ENCODE measurements around the gene AIFM2. TPM values are rescaled to one million over a fixed set of nuclear protein-coding genes. Genes with fewer than 3 reads are reported as not detected.

Gene AIFM2
- total RNA-seq, 1 experiment from 2014 or later, result 12.3 TPM

GRCh38 chr10:70140297-70140696 is 7.7 kb upstream of the AIFM2 start:
- DNase-seq (ENCODE audit: low read depth in 1 of 2, low spot score in 2 of 2), result no peak
- H3K27me3 ChIP-seq (replicated peaks), result no peaks in the 10 kb centered on the region
- peaks cover 10% of the 10 kb centered on the region for H3K36me3 ChIP-seq
- H3K4me3 ChIP-seq, result no peak overlapping the region
- H3K4me1 ChIP-seq (replicated peaks), result peaks cover 4% of the 10 kb centered on the region
- no peaks in the 10 kb centered on the region for H3K9me3 ChIP-seq (replicated peaks)
- no peak overlapping the region for H3K27ac ChIP-seq

GRCh38 chr10:70139997-70140250 is 7.3 kb upstream of the AIFM2 start:
- Histone ChIP-seq H3K4me3 (no peak overlapping the region), H3K27me3 (replicated peaks) (no peaks in the 10 kb centered on the region), H3K36me3 (peaks cover 10% of the 10 kb centered on the region), H3K9me3 (replicated peaks) (no peaks in the 10 kb centered on the region), H3K4me1 (replicated peaks) (no peaks in the 10 kb centered on the region; the same call in 1 of the 2 replicates), H3K27ac (no peak overlapping the region)
- no peak for DNase-seq (ENCODE audit: low read depth in 1 of 2, low spot score in 2 of 2)

- no peaks in the 10 kb centered on the region for H3K4me1 ChIP-seq (replicated peaks)
- no peak for DNase-seq (ENCODE audit: low read depth in 1 of 2, low spot score in 2 of 2)
- H3K36me3 ChIP-seq, result peaks cover 6% of the 10 kb centered on the region
- H3K27me3 ChIP-seq (replicated peaks), result no peaks in the 10 kb centered on the region
- H3K4me3 ChIP-seq, result no peak overlapping the region
- no peaks in the 10 kb centered on the region for H3K9me3 ChIP-seq (replicated peaks)
- H3K27ac ChIP-seq, result no peak overlapping the region
These were observed 6.7 kb upstream of the AIFM2 start for GRCh38 chr10:70139151-70139996.

GRCh38 chr10:70137927-70138883 is 5.6 kb upstream of the AIFM2 start:
- Histone ChIP-seq H3K4me3 (no peak overlapping the region), H3K4me1 (replicated peaks) (peaks cover 3% of the 10 kb centered on the region), H3K27me3 (replicated peaks) (no peaks in the 10 kb centered on the region), H3K9me3 (replicated peaks) (no peaks in the 10 kb centered on the region), H3K36me3 (peaks cover 5% of the 10 kb centered on the region; the same call in 1 of the 2 replicates), H3K27ac (no peak overlapping the region)
- no peak for DNase-seq (ENCODE audit: low read depth in 1 of 2, low spot score in 2 of 2)

GRCh38 chr10:70137135-70137534 is 4.5 kb upstream of the AIFM2 start:
- H3K27me3 ChIP-seq (replicated peaks), result no peaks in the 10 kb centered on the region
- no peak for DNase-seq (ENCODE audit: low read depth in 1 of 2, low spot score in 2 of 2)

GRCh38 chr10:70135684-70136083 is 3.1 kb upstream of the AIFM2 start:
- no peak overlapping the region for H3K4me3 ChIP-seq
- peaks cover 28% of the 10 kb centered on the region for H3K4me1 ChIP-seq (replicated peaks)
- H3K36me3 ChIP-seq, result peaks cover 5% of the 10 kb centered on the region; the same call in 1 of the 2 replicates
- no peak overlapping the region for H3K27ac ChIP-seq
- no peaks in the 10 kb centered on the region for H3K27me3 ChIP-seq (replicated peaks)
- DNase-seq (ENCODE audit: low read depth in 1 of 2, low spot score in 2 of 2), result peak in 1 of 2 experiments; percentile 19
- no peaks in the 10 kb centered on the region for H3K9me3 ChIP-seq (replicated peaks)

More at GRCh38 chr10:70137135-70137534, 4.5 kb upstream of the AIFM2 start:
- Histone ChIP-seq H3K4me3 (no peak overlapping the region), H3K36me3 (peaks cover 5% of the 10 kb centered on the region; the same call in 1 of the 2 replicates), H3K4me1 (replicated peaks) (peaks cover 14% of the 10 kb centered on the region), H3K27ac (no peak overlapping the region), H3K9me3 (replicated peaks) (no peaks in the 10 kb centered on the region)

GRCh38 chr10:70135046-70135445 is 2.4 kb upstream of the AIFM2 start:
- H3K9me3 ChIP-seq (replicated peaks), result no peaks in the 10 kb centered on the region
- no peak for DNase-seq (ENCODE audit: low read depth in 1 of 2, low spot score in 2 of 2)
- H3K4me3 ChIP-seq, result no peak overlapping the region
- H3K27ac ChIP-seq, result no peak overlapping the region
- H3K27me3 ChIP-seq (replicated peaks), result no peaks in the 10 kb centered on the region
- peaks cover 30% of the 10 kb centered on the region for H3K4me1 ChIP-seq (replicated peaks)
- peaks cover 9% of the 10 kb centered on the region; the same call in 1 of the 2 replicates for H3K36me3 ChIP-seq

GRCh38 chr10:70131560-70131937 is 1.1 kb downstream of the AIFM2 start:
- Histone ChIP-seq H3K4me3 (peak overlapping the region; percentile 55), H3K4me1 (replicated peaks) (peaks cover 30% of the 10 kb centered on the region), H3K36me3 (peaks cover 20% of the 10 kb centered on the region), H3K27me3 (replicated peaks) (no peaks in the 10 kb centered on the region), H3K27ac (no peak overlapping the region), H3K9me3 (replicated peaks) (no peaks in the 10 kb centered on the region)
- no peak for DNase-seq (ENCODE audit: low read depth in 1 of 2, low spot score in 2 of 2)

GRCh38 chr10:70130878-70131559 is 1.6 kb downstream of the AIFM2 start:
- Histone ChIP-seq H3K4me1 (replicated peaks) (peaks cover 30% of the 10 kb centered on the region), H3K36me3 (peaks cover 22% of the 10 kb centered on the region), H3K4me3 (no peak overlapping the region), H3K27me3 (replicated peaks) (no peaks in the 10 kb centered on the region), H3K27ac (no peak overlapping the region; the same call in 1 of the 2 replicates), H3K9me3 (replicated peaks) (no peaks in the 10 kb centered on the region)
- no peak for DNase-seq (ENCODE audit: low read depth in 1 of 2, low spot score in 2 of 2)

GRCh38 chr10:70126700-70127395 is 5.8 kb downstream of the AIFM2 start:
- DNase-seq (ENCODE audit: low read depth in 1 of 2, low spot score in 2 of 2), result no peak
- Histone ChIP-seq H3K4me1 (replicated peaks) (peaks cover 23% of the 10 kb centered on the region), H3K9me3 (replicated peaks) (no peaks in the 10 kb centered on the region), H3K27me3 (replicated peaks) (no peaks in the 10 kb centered on the region), H3K4me3 (no peak overlapping the region), H3K27ac (no peak overlapping the region), H3K36me3 (peaks cover 49% of the 10 kb centered on the region)

- Histone ChIP-seq H3K27ac (no peak overlapping the region), H3K4me3 (no peak overlapping the region), H3K27me3 (replicated peaks) (no peaks in the 10 kb centered on the region), H3K9me3 (replicated peaks) (no peaks in the 10 kb centered on the region), H3K36me3 (peaks cover 49% of the 10 kb centered on the region), H3K4me1 (replicated peaks) (peaks cover 15% of the 10 kb centered on the region)
- DNase-seq (ENCODE audit: low read depth in 1 of 2, low spot score in 2 of 2), result no peak
These were observed 6.6 kb downstream of the AIFM2 start for GRCh38 chr10:70125918-70126552.

- Histone ChIP-seq H3K36me3 (peaks cover 54% of the 10 kb centered on the region), H3K27me3 (replicated peaks) (no peaks in the 10 kb centered on the region), H3K9me3 (replicated peaks) (no peaks in the 10 kb centered on the region), H3K27ac (no peak overlapping the region), H3K4me3 (no peak overlapping the region), H3K4me1 (replicated peaks) (peaks cover 10% of the 10 kb centered on the region)
- no peak for DNase-seq (ENCODE audit: low read depth in 1 of 2, low spot score in 2 of 2)
These were observed 7.7 kb downstream of the AIFM2 start for GRCh38 chr10:70124918-70125317.

GRCh38 chr10:70124415-70124814 is 8.2 kb downstream of the AIFM2 start:
- H3K36me3 ChIP-seq, result peaks cover 57% of the 10 kb centered on the region
- DNase-seq (ENCODE audit: low read depth in 1 of 2, low spot score in 2 of 2), result no peak
- no peak overlapping the region for H3K27ac ChIP-seq
- no peak overlapping the region for H3K4me3 ChIP-seq
- peaks cover 10% of the 10 kb centered on the region for H3K4me1 ChIP-seq (replicated peaks)
- H3K27me3 ChIP-seq (replicated peaks), result no peaks in the 10 kb centered on the region
- H3K9me3 ChIP-seq (replicated peaks), result no peaks in the 10 kb centered on the region

Measured in SJSA1 (cell line).